Activated CD8-positive, alpha-beta memory T cell treated with anti-CD3 and anti-CD28 coated beads, Interleukin-2, amount 50 U/mL, for 48 hours (primary cell): Measurements from ENCODE around the gene RCN2.
"Not testable (repeated sequence)": the region's sequence is repeated elsewhere in the genome, so short reads cannot be mapped to it uniquely, and the experiment has no call there.

Experiments used
- DNase-seq: peaks from one replicate; pipeline ENCODE4 v3.0.0-alpha.2; 2020

RCN2 gene

DNA sequence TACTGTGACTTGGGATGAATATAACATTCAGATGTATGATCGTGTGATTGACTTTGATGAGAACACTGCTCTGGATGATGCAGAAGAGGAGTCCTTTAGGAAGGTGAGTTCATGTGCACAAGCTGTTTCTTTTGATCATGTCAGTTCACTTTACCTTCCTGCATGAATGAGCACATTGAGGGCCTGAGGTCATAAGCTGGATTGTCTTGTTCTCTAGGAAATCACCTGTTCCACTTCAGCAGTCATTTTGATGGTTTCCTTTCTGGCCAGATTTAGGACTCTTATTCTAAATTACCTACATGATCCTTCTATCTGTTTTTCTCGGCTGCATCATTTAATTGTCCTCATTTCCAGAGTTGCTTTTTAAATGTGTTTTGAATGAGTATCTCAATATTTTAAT, 4.1 kb downstream of the RCN2 start:
- no peak for DNase-seq

- no peak for DNase-seq
These were observed 5.1 kb downstream of the RCN2 start for GRCh38 chr15:76936671-76937070.

DNA sequence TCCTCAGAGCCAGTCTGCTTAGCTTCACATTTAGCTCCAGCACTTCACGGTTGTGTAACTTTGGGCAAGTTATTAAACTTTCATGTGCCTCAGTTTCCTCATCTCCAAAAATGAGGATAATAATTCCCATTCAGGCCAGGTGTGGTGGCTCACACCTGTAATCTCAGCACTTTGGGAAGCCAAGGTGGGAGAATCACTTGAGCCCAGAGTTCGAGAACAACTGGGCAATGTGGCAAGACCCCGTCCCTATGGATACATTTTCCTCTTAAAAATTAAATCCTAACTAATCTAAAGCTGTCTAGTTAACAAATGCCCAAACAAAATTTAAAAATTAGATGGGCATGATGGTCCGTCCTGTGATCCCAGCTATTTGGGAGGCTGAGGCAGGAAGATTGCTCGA, 7.2 kb downstream of the RCN2 start:
- DNase-seq = no peak

GRCh38 chr15:76939715-76940114, 8.2 kb downstream of the RCN2 start:
- no peak for DNase-seq

DNA sequence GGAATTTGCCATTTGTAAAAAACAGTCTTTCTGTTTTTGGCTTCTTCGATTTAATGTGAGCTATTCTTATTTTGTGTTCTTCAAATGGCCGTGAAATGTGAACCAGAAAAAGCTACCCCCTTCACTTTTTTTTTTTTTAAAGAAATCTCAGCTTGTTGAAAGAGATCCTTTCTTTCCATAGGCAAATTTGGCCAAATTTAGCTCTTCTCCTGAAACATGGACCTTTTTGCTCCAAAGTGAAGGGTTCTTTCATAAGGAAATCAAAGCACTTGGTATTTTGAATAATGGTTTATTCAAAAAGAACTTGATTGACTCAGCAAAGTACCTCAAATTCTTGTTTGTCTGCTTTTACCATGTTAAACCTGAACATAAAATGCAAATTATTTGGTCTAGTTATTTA, 10.1 kb downstream of the RCN2 start:
- DNase-seq = no peak

DNA sequence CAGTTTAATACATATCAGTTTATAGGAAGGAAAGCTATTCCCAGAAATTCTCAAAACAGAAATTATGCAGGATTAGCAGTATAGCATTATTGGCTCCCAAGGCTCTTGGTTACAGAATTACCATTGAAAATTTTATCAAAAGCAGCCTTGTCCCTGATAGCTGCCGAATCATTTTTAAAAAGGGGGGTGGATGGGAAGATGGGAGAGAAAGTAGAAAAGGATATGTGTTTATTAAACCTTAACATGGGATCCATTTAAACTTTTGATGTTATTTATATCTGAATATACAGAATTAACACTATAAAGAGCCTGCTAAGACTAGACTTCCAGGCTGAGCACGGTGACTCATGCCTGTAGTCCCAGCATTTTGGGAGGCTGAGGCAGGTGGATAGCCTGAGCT, 10.8 kb downstream of the RCN2 start:
- DNase-seq = no peak

DNA sequence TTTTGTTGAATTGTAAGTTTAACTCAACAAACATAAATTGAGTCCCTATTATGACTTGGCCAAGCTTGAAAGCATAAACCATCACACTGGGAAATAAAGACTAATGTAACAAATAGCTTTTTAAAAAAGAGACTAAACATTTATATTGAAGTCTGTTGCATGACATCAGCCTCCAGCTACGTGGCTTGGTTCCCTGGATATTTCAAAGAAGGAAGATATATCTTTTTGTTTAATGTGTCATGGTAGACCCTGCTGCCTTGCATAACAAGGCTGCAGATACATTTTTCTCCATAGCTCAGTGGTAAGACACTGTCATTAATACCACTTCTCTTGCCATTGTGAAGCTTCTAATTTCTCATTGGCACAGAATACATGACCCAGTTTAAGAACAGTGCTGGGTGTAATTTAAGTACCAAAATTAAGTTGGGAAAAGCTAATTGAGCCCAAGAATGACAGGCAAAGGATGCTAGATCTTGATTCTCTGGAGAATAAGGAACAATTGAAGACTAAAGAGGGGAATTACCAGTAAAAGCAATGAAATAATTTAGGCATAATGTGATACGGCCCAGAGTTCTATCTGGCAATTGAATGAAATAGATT, 14.0 kb downstream of the RCN2 start:
- DNase-seq = no peak

DNA sequence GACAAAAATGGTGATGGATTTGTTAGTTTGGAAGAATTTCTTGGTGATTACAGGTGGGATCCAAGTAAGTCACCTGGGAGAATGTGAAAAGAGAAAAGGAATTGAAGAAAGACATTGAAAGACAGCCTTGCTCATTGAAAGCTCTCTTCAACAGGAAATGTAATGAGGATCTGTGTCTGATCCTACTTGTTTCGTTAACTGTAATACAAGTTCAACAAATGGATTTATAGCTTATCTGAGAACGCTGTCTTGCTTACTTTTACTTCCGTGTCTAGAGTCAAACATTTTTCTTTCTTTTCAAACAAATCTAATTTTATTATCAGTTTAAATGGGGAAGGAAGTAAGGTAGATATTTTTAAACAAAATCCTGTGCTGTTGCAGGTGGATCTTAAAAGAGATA, 15.9 kb downstream of the RCN2 start:
- DNase-seq = no peak

DNA sequence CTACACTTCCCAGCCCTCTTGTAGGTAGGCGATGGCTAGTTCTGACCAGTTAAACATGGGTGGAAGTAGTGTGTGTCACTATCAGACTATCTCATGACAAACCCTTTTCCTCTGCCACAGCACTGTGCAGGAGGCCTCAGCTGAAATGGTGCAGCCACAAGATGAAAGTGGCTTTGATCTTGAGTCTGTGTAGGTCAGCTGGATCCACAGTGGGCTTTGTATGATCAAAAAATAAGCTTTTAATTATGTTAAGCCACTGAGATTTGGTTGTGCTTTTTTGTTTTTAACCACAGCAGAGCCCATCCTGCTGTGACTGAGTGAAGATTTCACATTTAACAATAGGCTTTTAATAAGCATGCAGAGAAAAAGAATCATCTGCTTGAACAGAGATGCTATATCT, 19.7 kb downstream of the RCN2 start:
- DNase-seq = no peak

- no peak for DNase-seq
These were observed 22.4 kb downstream of the RCN2 start for GRCh38 chr15:76953913-76954312.

DNA sequence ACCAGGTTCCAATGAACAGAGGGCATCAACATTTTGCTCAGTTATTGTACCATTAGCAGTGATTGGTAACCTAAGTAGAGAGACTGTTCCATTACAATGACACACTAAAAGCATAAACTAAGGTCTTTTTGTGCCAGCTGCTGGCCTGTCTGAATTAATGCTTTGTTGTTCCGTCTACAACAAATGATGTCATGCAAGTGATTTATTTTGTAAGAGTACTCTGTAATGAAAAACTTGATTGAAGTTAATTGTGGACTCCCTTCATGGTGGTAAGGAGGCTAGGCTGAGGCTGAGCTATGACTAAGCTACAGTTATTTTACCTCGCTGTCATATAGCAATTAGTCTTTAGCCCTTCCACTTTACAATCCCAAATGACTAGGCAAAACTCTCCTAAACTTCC, 23.2 kb downstream of the RCN2 start:
- no peak for DNase-seq

DNA sequence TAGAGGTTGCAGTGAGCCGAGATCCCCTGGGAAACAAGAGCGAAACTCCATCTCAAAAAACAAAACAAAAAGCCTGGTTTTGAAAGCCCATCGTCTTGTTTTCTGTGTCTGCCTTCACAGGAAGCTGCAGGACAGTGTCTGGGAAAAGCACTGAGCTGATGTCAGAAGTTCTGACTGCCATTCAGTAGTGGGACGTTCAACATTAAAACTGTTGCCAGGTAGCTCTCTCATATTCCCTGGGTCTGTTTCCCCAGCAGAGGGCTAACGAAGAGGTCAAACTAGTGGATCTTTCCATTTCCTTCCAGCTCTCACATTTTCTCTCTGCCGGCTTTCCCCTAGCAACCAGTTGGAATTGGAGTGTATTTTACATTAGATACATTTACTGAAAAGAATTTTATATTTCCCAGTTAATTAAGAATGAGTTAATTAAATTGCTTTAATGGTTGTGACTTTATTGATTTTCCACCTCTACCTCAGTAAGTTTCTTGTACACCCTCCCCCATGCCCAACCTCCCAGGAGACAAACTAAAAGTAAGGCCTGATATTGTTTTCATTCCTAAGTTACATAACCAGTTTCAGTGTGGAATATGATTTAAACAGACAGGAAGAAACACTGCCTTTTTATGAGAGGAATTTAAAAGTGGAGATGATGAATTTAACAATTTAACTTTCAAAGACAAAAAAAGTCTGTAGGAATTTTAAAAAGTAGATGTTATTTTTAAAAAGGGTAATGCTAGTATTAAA, 29.9 kb downstream of the RCN2 start:
- no peak for DNase-seq

GRCh38 chr15:76962337-76963013, 30.9 kb downstream of the RCN2 start:
- DNase-seq = no peak

- no peak for DNase-seq
These were observed 32.0 kb downstream of the RCN2 start for GRCh38 chr15:76963596-76963995.

GRCh38 chr15:76964157-76964556, 32.6 kb downstream of the RCN2 start:
- no peak for DNase-seq

GRCh38 chr15:76966051-76966450, 34.5 kb downstream of the RCN2 start:
- DNase-seq = not testable (repeated sequence)

- no peak for DNase-seq
These were observed 35.5 kb downstream of the RCN2 start for GRCh38 chr15:76967067-76967466.

DNA sequence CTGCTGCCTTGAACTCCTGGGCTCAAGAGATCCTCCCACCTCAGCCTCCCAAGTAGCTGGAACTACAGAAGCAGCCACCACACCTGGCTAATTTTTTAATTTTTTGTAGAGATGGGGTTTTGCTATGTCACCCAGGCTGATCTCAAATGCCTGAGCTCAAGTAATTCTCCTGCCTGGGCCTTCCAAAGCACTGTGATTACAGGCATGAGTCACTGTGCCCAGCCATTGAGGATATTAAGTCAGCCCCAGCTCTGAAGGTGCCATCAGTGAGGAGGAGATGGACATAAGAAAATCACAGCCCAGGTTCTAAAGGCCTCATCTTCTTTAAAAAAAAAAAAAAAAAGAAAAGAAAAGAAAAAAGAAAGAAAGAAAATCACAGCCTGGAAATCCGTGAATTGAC, 36.8 kb downstream of the RCN2 start:
- DNase-seq = no peak

DNA sequence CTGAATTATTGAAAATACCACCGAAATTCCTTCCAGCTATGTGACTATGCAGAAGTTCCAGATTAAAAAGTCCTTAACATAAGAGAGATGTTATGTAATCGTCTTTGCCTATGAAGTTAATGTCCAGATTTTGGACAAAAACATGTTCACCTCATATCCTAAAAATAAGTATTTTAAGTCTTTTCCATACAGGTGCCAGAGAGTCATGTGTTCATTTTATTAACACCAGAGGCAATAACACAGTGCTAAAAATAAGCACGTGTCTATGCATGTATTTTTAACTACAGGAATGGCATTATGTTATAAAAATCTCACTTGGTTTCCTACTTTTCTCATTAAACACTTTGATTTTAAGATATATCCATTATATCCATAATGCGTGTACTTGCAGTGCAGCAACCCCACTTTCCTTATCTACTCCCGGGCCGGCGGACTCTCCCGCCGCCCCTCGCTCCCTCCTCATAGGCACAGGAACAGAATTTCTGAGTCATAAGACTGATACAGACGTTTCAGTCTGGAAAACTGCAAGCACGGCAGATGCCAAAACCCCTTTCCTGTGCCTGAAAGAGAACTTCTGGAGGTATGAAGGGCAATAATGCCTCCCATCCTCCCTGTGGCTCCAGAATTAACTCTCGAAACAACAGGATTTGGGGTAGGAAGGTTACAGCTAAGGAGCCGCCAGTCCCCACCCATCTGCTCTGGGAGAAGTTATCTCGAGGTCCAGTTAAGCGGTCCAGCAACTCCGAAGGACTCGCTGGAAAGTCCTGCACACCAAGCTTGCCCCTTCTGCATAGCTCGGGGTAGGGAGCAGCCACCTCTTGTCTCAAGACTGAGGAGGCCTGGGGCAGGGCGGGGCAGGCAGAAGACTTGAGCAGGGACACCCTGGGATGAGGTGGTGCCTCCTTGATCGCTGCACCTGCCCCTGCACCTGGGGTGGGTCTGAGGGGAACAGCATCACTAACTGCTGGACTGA, 41.1 kb downstream of the RCN2 start:
- no peak for DNase-seq

DNA sequence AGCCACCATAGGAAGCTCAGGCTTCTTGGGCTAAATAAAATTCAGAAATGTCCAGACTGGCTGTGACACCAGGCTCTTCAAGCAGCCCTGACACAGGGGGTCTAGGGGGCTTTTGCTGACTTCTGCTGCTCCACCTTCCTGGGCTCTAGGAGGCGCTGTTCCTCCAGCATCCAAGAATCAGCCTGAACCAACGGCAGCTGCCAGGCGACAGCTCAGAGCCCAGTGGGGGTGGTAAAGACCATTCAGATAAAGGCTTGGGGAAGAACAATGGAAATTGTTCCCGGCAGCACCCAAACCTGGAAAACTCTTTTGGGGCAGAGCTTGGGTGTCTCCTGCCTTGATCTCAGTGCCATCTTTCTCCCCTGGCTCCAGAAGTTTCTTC, 41.8 kb downstream of the RCN2 start:
- DNase-seq = peak; percentile 85

- no peak for DNase-seq
These were observed 42.4 kb downstream of the RCN2 start for GRCh38 chr15:76973906-76974305.

DNA sequence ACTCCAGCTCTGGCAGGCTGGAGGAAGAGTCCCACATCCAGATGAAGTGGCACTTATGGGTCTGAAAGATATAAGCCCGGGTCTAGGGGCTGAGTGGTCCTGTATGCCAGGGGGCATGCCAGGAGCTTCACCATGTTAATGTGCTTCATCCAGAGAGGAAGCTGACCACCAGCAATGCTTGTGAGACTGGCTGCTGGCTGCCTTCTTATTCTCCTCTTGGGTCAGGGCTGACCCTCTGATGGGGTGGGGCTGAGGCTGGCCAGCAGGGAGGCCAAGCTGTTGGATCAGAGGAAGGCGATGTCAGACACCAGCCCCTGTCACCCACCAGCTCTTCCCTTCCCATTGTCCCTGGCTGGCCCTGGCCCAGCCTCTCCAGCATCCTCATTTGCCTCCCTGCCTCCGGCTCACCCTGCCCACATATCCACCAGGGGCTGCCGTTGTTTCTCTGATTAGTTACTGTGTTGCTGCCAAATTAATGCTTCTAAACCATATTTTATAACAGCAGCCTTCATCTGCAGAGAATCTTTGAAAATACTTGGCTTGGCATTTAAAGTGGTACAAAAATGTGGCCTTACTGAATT, 43.0 kb downstream of the RCN2 start:
- DNase-seq = no peak

GRCh38 chr15:76976141-76976540, 44.6 kb downstream of the RCN2 start:
- DNase-seq = no peak
